ENCODE results near the gene TMEM87A. TPM values are rescaled to one million over a fixed set of nuclear protein-coding genes. Genes with fewer than 3 reads are reported as not detected.

Gene TMEM87A
- total and polyA plus RNA-seq, 2 of the 8 experiments (the other 6 are each of a cell fraction or from before 2014, with no cell fraction given), result 15.2 to 33.1 TPM

DNA sequence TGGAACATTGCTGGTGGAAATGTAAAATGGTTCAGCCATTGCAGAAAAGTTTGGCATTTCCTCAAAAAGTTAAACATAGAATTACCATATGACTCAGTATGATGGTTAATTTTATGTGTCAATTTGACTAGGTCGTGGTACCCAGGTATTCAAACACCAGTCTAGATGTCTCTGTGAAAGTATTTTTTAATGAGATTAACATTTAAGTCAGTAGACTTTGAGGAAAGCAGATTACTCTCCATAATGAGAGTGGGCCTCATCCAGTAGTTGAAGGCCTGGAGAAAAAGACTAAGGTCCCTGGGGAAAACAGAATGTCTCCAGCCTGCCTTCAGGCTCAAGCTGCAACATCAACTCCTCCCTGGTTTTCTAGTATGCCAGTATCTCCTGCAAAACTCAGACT lies 42.3 kb upstream of the TMEM87A start:
- no peak overlapping the region for H2AK5ac ChIP-seq (ENCODE audit: low read depth, low read length)
- H3K23me2 ChIP-seq (ENCODE audit: low read depth, low read length), result no peaks in the 10 kb centered on the region
- WGBS, 2 experiments (ENCODE audit: extremely low coverage in 1 of 2, insufficient coverage in 1 of 2, insufficient read length in 1 of 2, insufficient replicate concordance in 2 of 2, low coverage in 1 of 2, low lambda C conversion rate in 2 of 2, missing lambda C conversion rate in 1 of 2), result 83% methylated on average over 1 of the region's 1 CpG; no CpG with 5 or more reads in 1 of the 2 experiments
- no peak overlapping the region for H3K9ac ChIP-seq (replicated peaks in 1 of 4; ENCODE audit: extremely low read depth in 1 of 4, low read depth in 3 of 4, low read length in 3 of 4)
- H2BK15ac ChIP-seq (ENCODE audit: low read length), result no peak overlapping the region
- no peak overlapping the region for H3K4me2 ChIP-seq (ENCODE audit: insufficient read depth in 1 of 2, low read depth in 2 of 2, low read length in 2 of 2)
- no peak for FAIRE-seq
- H3K79me2 ChIP-seq (ENCODE audit: control insufficient read depth in 1 of 2, insufficient read depth in 2 of 2, low read length in 2 of 2), result no peaks in the 10 kb centered on the region
- no peaks in the 10 kb centered on the region for H3K27me3 ChIP-seq (replicated peaks in 1 of 4; ENCODE audit: control insufficient read depth in 3 of 4, extremely low read depth in 1 of 4, insufficient read depth in 3 of 4, low read length in 3 of 4)
- H2BK12ac ChIP-seq (ENCODE audit: low read depth, low read length), result no peak overlapping the region
- H3K27ac ChIP-seq (ENCODE audit: low read depth, low read length), result no peak overlapping the region
- no peaks in the 10 kb centered on the region for H3K79me1 ChIP-seq (ENCODE audit: low read depth, low read length)
- TF ChIP-seq CHD1 (IDR thresholded peaks at IDR 0.05; ENCODE audit: low read depth, low read length) (no peak), TAF1 (IDR thresholded peaks at IDR 0.05; ENCODE audit: low read depth, low read length) (no peak), FOSL1 (IDR thresholded peaks at IDR 0.05; ENCODE audit: insufficient read depth, low read depth, low read length) (no peak), CBX8 (IDR thresholded peaks at IDR 0.05; ENCODE audit: borderline replicate concordance, low read depth, low read length) (no peak), RBBP5 (IDR thresholded peaks at IDR 0.05; ENCODE audit: borderline replicate concordance, low read depth, low read length) (no peak)
- no peak overlapping the region for H4K91ac ChIP-seq (replicated peaks; ENCODE audit: insufficient read length, low read length)
- no peaks in the 10 kb centered on the region for H3K9me3 ChIP-seq (ENCODE audit: insufficient read depth in 2 of 2, low read depth in 1 of 2, low read length in 1 of 2)
- H2BK20ac ChIP-seq (ENCODE audit: low read length), result no peak overlapping the region
- H3K36me3 ChIP-seq (ENCODE audit: control insufficient read depth in 2 of 4, insufficient read depth in 4 of 4, low read length in 3 of 4), result no peaks in the 10 kb centered on the region
- ChIA-PET POLR2A (ENCODE audit: partially characterized antibody) (no interaction called here), CTCF (ENCODE audit: partially characterized antibody) (no interaction called here)
- H2BK120ac ChIP-seq (replicated peaks; ENCODE audit: low read depth, low read length), result no peak overlapping the region
- H4K5ac ChIP-seq (ENCODE audit: insufficient read length, low read depth, low read length), result no peak overlapping the region
- H3K56ac ChIP-seq (replicated peaks; ENCODE audit: insufficient read length, low read depth, low read length), result no peak overlapping the region
- H3K14ac ChIP-seq (ENCODE audit: insufficient read length), result no peak overlapping the region
- no peaks in the 10 kb centered on the region for H4K20me1 ChIP-seq (replicated peaks in 1 of 2; ENCODE audit: control insufficient read depth in 1 of 2, insufficient read depth in 2 of 2, low read length in 2 of 2)
- H2BK5ac ChIP-seq (ENCODE audit: low read depth, low read length), result no peak overlapping the region
- H2AFZ ChIP-seq (ENCODE audit: low read length), result no peak overlapping the region
- no peak overlapping the region for H3K4me3 ChIP-seq (ENCODE audit: extremely low read depth in 1 of 4, insufficient read depth in 2 of 4, low read depth in 3 of 4, low read length in 4 of 4)
- no peak overlapping the region for H4K8ac ChIP-seq (ENCODE audit: extremely low read depth, insufficient read depth, low read length)
- no peak overlapping the region for H3K23ac ChIP-seq (ENCODE audit: insufficient read length)
- H3K18ac ChIP-seq (ENCODE audit: extremely low read depth, low read length), result no peak overlapping the region
- H3K4me1 ChIP-seq (replicated peaks in 1 of 4; ENCODE audit: control insufficient read depth in 3 of 4, insufficient read depth in 4 of 4, low read length in 3 of 4), result no peaks in the 10 kb centered on the region
- DNase-seq (ENCODE audit: low read depth in 1 of 2, low spot score in 2 of 2), result no peak
- H3K4ac ChIP-seq (replicated peaks; ENCODE audit: insufficient read length, low read depth, low read length), result no peak overlapping the region
